GM19468 (cell line): Measurements from ENCODE around the gene CDX2.

ENCODE experiments used
- ATAC-seq: cut with Tn5 transposase; IDR thresholded peaks from one replicate; pipeline ENCODE4 v1.9.1; 2021; ENCODE audit warnings: mild to moderate bottlenecking, moderate library complexity, moderate number of reproducible peaks; ENCODE audit not compliant: unreplicated experiment; ENCODE audit errors: extremely low read depth

CDX2 gene

DNA sequence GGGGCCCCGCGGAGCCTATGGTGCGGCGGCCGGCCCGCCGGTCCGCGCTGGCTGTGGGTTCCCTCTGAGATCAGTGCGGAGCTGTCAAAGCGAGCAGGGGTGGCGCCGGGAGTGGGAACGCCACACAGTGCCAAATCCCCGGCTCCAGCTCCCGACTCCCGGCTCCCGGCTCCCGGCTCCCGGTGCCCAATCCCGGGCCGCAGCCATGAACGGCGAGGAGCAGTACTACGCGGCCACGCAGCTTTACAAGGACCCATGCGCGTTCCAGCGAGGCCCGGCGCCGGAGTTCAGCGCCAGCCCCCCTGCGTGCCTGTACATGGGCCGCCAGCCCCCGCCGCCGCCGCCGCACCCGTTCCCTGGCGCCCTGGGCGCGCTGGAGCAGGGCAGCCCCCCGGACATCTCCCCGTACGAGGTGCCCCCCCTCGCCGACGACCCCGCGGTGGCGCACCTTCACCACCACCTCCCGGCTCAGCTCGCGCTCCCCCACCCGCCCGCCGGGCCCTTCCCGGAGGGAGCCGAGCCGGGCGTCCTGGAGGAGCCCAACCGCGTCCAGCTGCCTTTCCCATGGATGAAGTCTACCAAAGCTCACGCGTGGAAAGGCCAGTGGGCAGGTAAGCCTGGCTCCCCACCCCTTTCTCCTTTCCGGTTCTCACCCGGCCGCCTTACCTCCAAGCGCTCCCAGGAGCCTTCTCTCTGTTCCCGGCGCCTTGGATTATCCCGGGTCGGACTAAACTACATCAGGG, 49.0 kb downstream of the CDX2 start, which contains the start of gene PDX1:
PDX1 (plus strand) TSS at position 67 of the 743 bp plus-strand sequence; CDS start at position 206, 139 bp downstream.
- no peak for ATAC-seq

- no peak for ATAC-seq
These were observed 49.5 kb downstream of the CDX2 start for GRCh38 chr13:27919659-27919933.

- no peak for ATAC-seq
These were observed 50.0 kb downstream of the CDX2 start for GRCh38 chr13:27918918-27919658.

GRCh38 chr13:27918041-27918917, 50.8 kb downstream of the CDX2 start:
- no peak for ATAC-seq

- ATAC-seq: no peak
These were observed 51.8 kb downstream of the CDX2 start for GRCh38 chr13:27917121-27917947.

GRCh38 chr13:27915301-27916207, 53.6 kb downstream of the CDX2 start:
- no peak for ATAC-seq

- no peak for ATAC-seq
These were observed 56.0 kb downstream of the CDX2 start for GRCh38 chr13:27913160-27913559.

GRCh38 chr13:27911521-27911920, 57.6 kb downstream of the CDX2 start:
- no peak for ATAC-seq
